GM12878 (cell line): ENCODE results near the gene PRKRA.

Source experiments
- MAX ChIP-seq: IDR thresholded peaks from 2 replicates; pipeline ENCODE4 v1.6.1; 2012; ENCODE audit warnings: low read depth, low read length, improper control_type of control experiment
- YY1 ChIP-seq: IDR thresholded peaks from 2 replicates; pipeline ENCODE4 v1.6.1; 2011; ENCODE audit warnings: low read depth, mild to moderate bottlenecking, low read length
- TF ChIP-seq, protein P1 (sequence below), 3 experiments: IDR thresholded peaks in 2 of 3; conservative IDR thresholded peaks in 1 of 3; 2 replicates each; pipeline ENCODE4 v1.5.1; 2011; ENCODE audit warnings: low read depth in 3 of 3, low read length in 3 of 3, mild to moderate bottlenecking in 3 of 3, control low read depth in 2 of 3, moderate library complexity in 2 of 3, inconsistent platforms in 1 of 3, mixed read lengths in 1 of 3; ENCODE audit not compliant: control insufficient read depth in 2 of 3, insufficient read depth in 1 of 3; ENCODE audit errors: extremely low read depth in 1 of 3
- TF ChIP-seq, protein P2 (sequence below): fragments of 450-650 bp; IDR thresholded peaks from 2 replicates; pipeline ENCODE4 v1.6.1; 2017; ENCODE audit warnings: mild to moderate bottlenecking

- TF ChIP-seq, protein P1, sequence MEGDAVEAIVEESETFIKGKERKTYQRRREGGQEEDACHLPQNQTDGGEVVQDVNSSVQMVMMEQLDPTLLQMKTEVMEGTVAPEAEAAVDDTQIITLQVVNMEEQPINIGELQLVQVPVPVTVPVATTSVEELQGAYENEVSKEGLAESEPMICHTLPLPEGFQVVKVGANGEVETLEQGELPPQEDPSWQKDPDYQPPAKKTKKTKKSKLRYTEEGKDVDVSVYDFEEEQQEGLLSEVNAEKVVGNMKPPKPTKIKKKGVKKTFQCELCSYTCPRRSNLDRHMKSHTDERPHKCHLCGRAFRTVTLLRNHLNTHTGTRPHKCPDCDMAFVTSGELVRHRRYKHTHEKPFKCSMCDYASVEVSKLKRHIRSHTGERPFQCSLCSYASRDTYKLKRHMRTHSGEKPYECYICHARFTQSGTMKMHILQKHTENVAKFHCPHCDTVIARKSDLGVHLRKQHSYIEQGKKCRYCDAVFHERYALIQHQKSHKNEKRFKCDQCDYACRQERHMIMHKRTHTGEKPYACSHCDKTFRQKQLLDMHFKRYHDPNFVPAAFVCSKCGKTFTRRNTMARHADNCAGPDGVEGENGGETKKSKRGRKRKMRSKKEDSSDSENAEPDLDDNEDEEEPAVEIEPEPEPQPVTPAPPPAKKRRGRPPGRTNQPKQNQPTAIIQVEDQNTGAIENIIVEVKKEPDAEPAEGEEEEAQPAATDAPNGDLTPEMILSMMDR (IDR thresholded peaks at IDR 0.05 in 2 of 3, conservative IDR thresholded peaks at IDR 0.05 in 1 of 3; ENCODE audit: control insufficient read depth in 2 of 3, extremely low read depth in 1 of 3, insufficient read depth in 1 of 3, low read depth in 3 of 3, low read length in 3 of 3), result no peak
- no peak for TF ChIP-seq MAX
- no peak for TF ChIP-seq YY1
- TF ChIP-seq, protein P2, sequence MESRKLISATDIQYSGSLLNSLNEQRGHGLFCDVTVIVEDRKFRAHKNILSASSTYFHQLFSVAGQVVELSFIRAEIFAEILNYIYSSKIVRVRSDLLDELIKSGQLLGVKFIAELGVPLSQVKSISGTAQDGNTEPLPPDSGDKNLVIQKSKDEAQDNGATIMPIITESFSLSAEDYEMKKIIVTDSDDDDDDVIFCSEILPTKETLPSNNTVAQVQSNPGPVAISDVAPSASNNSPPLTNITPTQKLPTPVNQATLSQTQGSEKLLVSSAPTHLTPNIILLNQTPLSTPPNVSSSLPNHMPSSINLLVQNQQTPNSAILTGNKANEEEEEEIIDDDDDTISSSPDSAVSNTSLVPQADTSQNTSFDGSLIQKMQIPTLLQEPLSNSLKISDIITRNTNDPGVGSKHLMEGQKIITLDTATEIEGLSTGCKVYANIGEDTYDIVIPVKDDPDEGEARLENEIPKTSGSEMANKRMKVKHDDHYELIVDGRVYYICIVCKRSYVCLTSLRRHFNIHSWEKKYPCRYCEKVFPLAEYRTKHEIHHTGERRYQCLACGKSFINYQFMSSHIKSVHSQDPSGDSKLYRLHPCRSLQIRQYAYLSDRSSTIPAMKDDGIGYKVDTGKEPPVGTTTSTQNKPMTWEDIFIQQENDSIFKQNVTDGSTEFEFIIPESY, result no peak
Observed at GRCh38 chr2:178480227-178481181, 29.5 kb upstream of the PRKRA start, which contains the start of gene PLEKHA3.
